Esophagus squamous epithelium (tissue), 4 donors: Measurements from ENCODE around the gene TSBP1.

Experiments
- POLR2A ChIP-seq, 4 donors: fragments of 450-650 bp; IDR thresholded peaks; one replicate each; pipeline ENCODE4 v1.6.1; 2017; ENCODE audit warnings: antibody characterized with exemption in 4 of 4, mild to moderate bottlenecking in 4 of 4, moderate library complexity in 3 of 4
- TF ChIP-seq, protein P1 (sequence below), 6 experiments: fragments of 450-650 bp in 4 of 6; fragments of 200-600 bp in 2 of 6; sonication (generic) in 2 of 6; IDR thresholded peaks; one replicate each; pipeline ENCODE4 v1.5.1; 2016 to 2019; ENCODE audit warnings: antibody characterized with exemption in 6 of 6, mild to moderate bottlenecking in 4 of 6, moderate library complexity in 4 of 6

DNA sequence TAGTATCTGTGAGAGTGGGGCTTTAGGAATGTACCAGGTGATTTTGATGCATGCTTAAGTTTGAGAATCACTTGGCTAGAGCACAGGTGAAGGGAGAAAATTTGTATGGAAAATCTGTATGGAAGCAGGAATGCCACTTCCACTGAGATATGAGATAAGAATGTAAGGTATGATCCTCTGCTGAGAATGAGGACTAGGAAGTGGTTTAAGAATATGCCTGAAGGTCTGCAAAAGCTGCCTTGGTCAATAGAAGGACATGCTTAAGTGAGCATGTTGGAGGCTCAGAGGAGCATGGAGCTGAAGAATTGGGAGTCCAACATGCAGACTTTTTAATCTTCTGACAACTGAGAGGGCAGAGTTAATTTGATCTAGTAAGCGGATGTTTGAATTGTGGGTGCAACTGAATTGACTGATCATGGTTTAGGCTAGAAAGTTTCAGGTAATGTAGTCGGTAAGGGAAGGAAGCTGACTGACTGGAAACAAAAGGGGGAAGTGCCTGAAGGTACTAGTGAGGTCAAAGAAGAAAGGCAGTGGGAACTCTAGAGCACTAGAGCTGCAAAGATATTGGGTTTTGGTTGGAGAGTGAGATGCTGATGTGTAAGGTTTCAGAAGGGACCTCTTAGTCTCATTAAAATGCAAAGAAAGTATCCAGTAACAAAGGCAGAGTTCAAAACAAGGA, 119.2 kb downstream of the TSBP1 start:
- TF ChIP-seq, protein P1, sequence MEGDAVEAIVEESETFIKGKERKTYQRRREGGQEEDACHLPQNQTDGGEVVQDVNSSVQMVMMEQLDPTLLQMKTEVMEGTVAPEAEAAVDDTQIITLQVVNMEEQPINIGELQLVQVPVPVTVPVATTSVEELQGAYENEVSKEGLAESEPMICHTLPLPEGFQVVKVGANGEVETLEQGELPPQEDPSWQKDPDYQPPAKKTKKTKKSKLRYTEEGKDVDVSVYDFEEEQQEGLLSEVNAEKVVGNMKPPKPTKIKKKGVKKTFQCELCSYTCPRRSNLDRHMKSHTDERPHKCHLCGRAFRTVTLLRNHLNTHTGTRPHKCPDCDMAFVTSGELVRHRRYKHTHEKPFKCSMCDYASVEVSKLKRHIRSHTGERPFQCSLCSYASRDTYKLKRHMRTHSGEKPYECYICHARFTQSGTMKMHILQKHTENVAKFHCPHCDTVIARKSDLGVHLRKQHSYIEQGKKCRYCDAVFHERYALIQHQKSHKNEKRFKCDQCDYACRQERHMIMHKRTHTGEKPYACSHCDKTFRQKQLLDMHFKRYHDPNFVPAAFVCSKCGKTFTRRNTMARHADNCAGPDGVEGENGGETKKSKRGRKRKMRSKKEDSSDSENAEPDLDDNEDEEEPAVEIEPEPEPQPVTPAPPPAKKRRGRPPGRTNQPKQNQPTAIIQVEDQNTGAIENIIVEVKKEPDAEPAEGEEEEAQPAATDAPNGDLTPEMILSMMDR (IDR thresholded peaks at IDR 0.05), result no peak
- TF ChIP-seq POLR2A (IDR thresholded peaks at IDR 0.05), result no peak
